HFFc6 (cell line): ENCODE data around the gene ITPR1. TPM values are rescaled to one million over a fixed set of nuclear protein-coding genes. Genes with fewer than 3 reads are reported as not detected.

Experiments used
- DNase-seq: peaks from one replicate; pipeline ENCODE4 v3.0.0-alpha.2; 2018
- H3K27ac Mint-ChIP-seq: 2 replicates; pipeline ENCODE4 v1.8.0; 2020; ENCODE audit warnings: mild to moderate bottlenecking, mixed read lengths
- H3K27me3 Mint-ChIP-seq: 2 replicates; pipeline ENCODE4 v1.8.0; 2021; ENCODE audit warnings: mild to moderate bottlenecking, moderate library complexity, mixed read lengths; ENCODE audit not compliant: insufficient read depth
- H3K36me3 Mint-ChIP-seq: 2 replicates; pipeline ENCODE4 v1.8.0; 2021; ENCODE audit warnings: low read depth, mixed read lengths
- H3K4me1 Mint-ChIP-seq: 2 replicates; pipeline ENCODE4 v1.8.0; 2020; ENCODE audit warnings: low read depth, mixed read lengths
- H3K4me3 Mint-ChIP-seq: 2 replicates; pipeline ENCODE4 v1.8.0; 2020; ENCODE audit warnings: mild to moderate bottlenecking, moderate library complexity, mixed read lengths
- H3K9me3 Mint-ChIP-seq: 2 replicates; pipeline ENCODE4 v1.8.0; 2020; ENCODE audit warnings: mild to moderate bottlenecking, mixed read lengths
- CTCF ChIP-seq: fragments of 200-600 bp; sonication (generic); IDR thresholded peaks from 2 replicates; pipeline ENCODE4 v1.5.0; 2021; ENCODE audit warnings: antibody characterized with exemption, mild to moderate bottlenecking
- total RNA-seq, 6 experiments: library from RNA; stranded (reverse); fragmentation: NEBNext Ultra II Directional; extraction: Animal tissue kit (Norgen Biotek cat#: 25700); gene quantifications; 2 replicates in 1 of 6; 3 replicates in 5 of 6; pipeline ENCODE4 v1.2.3, GENCODE V29; 2021

Gene ITPR1
- total RNA-seq, 6 experiments from 2014 or later: 4.9 to 8.3 (median 6.1) TPM

- H3K27ac Mint-ChIP-seq: no peak overlapping the region
- H3K36me3 Mint-ChIP-seq: peaks cover 5% of the 10 kb centered on the region; the same call in 1 of the 2 replicates
- no peak overlapping the region for H3K4me3 Mint-ChIP-seq
- DNase-seq: no peak
- no peak for TF ChIP-seq CTCF
- H3K9me3 Mint-ChIP-seq: no peaks in the 10 kb centered on the region
- peaks cover 14% of the 10 kb centered on the region for H3K27me3 Mint-ChIP-seq
- peaks cover 13% of the 10 kb centered on the region; the same call in 1 of the 2 replicates for H3K4me1 Mint-ChIP-seq
Observed at GRCh38 chr3:4794798-4795197, 301.6 kb downstream of the ITPR1 start.

- no peak overlapping the region for H3K4me3 Mint-ChIP-seq
- TF ChIP-seq CTCF: no peak
- DNase-seq: no peak
- no peak overlapping the region for H3K27ac Mint-ChIP-seq
- H3K4me1 Mint-ChIP-seq: peaks cover 13% of the 10 kb centered on the region; the same call in 1 of the 2 replicates
- H3K27me3 Mint-ChIP-seq: peaks cover 15% of the 10 kb centered on the region
- no peaks in the 10 kb centered on the region for H3K9me3 Mint-ChIP-seq
- peaks cover 5% of the 10 kb centered on the region; the same call in 1 of the 2 replicates for H3K36me3 Mint-ChIP-seq
Observed at GRCh38 chr3:4795905-4796304, 302.8 kb downstream of the ITPR1 start.

DNA sequence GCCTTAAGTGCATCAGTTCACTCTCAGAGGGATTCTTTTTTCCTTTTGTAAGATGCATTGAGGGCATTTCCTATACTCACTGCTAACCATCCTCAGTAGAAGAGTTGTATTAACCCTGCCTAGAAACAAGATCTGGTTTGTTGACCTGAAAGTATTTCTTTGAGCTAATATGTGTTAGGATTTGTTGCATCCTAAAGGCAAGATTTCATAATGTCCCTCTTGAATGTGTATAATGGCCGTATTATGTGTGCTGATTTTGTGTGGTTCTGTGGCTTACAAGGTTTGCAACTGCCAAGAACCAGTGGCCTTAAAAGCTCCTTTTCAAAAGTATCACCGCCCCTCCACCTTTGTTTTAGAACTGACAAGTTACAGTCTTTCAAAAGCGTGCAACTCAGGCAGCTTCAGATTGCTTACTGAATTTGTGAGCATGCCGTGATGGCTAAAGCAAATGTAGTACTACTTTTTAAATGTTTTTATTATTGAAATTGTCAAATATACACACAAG is 304.1 kb downstream of the ITPR1 start:
- H3K36me3 Mint-ChIP-seq: peaks cover 5% of the 10 kb centered on the region; the same call in 1 of the 2 replicates
- DNase-seq: no peak
- no peaks in the 10 kb centered on the region for H3K9me3 Mint-ChIP-seq
- no peak overlapping the region for H3K27ac Mint-ChIP-seq
- H3K27me3 Mint-ChIP-seq: peaks cover 15% of the 10 kb centered on the region
- peaks cover 13% of the 10 kb centered on the region; the same call in 1 of the 2 replicates for H3K4me1 Mint-ChIP-seq
- no peak overlapping the region for H3K4me3 Mint-ChIP-seq
- TF ChIP-seq CTCF: no peak

- peaks cover 8% of the 10 kb centered on the region; the same call in 1 of the 2 replicates for H3K27me3 Mint-ChIP-seq
- no peak overlapping the region for H3K4me3 Mint-ChIP-seq
- no peak for TF ChIP-seq CTCF
- peaks cover 5% of the 10 kb centered on the region; the same call in 1 of the 2 replicates for H3K36me3 Mint-ChIP-seq
- no peak overlapping the region for H3K27ac Mint-ChIP-seq
- H3K4me1 Mint-ChIP-seq: peaks cover 7% of the 10 kb centered on the region; the same call in 1 of the 2 replicates
- no peaks in the 10 kb centered on the region for H3K9me3 Mint-ChIP-seq
- DNase-seq: no peak
Observed at GRCh38 chr3:4799266-4800256, 306.4 kb downstream of the ITPR1 start.

- Mint-ChIP-seq H3K9me3 (no peaks in the 10 kb centered on the region), H3K36me3 (peaks cover 5% of the 10 kb centered on the region; the same call in 1 of the 2 replicates), H3K4me3 (no peak overlapping the region), H3K27ac (no peak overlapping the region), H3K27me3 (peaks cover 8% of the 10 kb centered on the region), H3K4me1 (peaks cover 7% of the 10 kb centered on the region; the same call in 1 of the 2 replicates)
- no peak for DNase-seq
- no peak for TF ChIP-seq CTCF
Observed at GRCh38 chr3:4800595-4800994, 307.4 kb downstream of the ITPR1 start.
